Central memory CD8-positive, alpha-beta T cell (primary cell): ENCODE results near the gene TAF1B.

Source experiments
- ATAC-seq: fragments of 150-1000 bp; cut with Tn5 transposase; replicated peaks from 2 replicates; pipeline ENCODE4 v1.10.0; 2022; ENCODE audit warnings: mild to moderate bottlenecking, moderate FRiP score, moderate number of reproducible peaks; ENCODE audit not compliant: poor library complexity, severe bottlenecking; ENCODE audit errors: extremely low read depth
- DNase-seq, 2 donors: peaks; one replicate each; pipeline ENCODE4 v3.0.0; 2021; ENCODE audit warnings: low spot score in 2 of 2
- H3K27ac Mint-ChIP-seq: one replicate; pipeline ENCODE4 v1.8.0; 2022; ENCODE audit warnings: low read depth, mild to moderate bottlenecking, moderate library complexity, mixed read lengths
- H3K27me3 Mint-ChIP-seq: one replicate; pipeline ENCODE4 v1.8.0; 2022; ENCODE audit warnings: mixed read lengths
- H3K36me3 Mint-ChIP-seq: one replicate; pipeline ENCODE4 v1.8.0; 2022; ENCODE audit warnings: mild to moderate bottlenecking, moderate library complexity, mixed read lengths; ENCODE audit not compliant: insufficient read depth
- H3K4me1 Mint-ChIP-seq: one replicate; pipeline ENCODE4 v1.8.0; 2022; ENCODE audit warnings: mixed read lengths
- H3K4me3 Mint-ChIP-seq: one replicate; pipeline ENCODE4 v1.8.0; 2022; ENCODE audit warnings: mild to moderate bottlenecking, moderate library complexity, mixed read lengths
- H3K9me3 Mint-ChIP-seq: one replicate; pipeline ENCODE4 v1.8.0; 2022; ENCODE audit warnings: mixed read lengths

Gene TAF1B

DNA sequence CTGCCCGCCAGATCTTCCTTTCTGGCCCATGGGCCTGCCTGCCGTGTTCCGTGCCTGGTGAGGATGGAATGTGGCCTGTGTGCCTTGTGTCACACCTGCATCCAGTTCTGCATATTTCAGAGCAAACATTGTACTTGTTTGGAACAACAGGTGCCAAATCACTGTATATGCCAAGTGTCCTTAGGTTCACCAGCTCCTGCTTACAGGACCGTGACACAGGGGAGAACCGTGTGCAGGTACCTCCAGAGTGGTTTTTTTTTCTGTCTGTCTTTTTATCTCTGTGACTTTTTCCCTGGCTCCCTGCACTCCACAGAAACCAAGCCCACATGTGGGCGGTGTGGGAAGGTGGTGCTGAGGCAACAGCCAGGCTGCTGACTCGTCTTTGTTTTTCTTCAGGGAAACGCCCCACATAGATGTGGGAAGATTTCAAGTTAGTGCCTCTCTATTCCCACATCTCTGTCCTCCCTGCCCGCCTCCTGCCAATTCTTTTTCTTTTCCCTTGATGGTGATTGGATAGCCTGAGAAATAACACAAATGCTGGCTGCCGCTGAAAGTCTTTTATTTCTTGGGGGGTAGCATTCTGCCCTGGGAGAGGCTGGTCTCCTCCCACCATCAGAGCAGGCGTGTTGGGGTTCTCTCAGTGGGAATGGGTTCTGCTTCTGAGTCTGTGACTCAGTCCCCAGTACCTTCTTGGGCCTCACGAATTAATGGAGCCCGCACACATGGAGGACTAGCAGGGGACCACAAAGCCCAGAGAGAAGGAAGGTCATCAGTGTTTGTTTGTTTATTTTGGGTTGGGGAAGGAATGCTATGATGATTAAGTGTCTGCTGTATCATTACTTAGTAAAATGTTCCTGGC lies 129.6 kb downstream of the TAF1B start:
- ATAC-seq: no peak
- peaks cover 21% of the 10 kb centered on the region for H3K27me3 Mint-ChIP-seq
- no peak overlapping the region for H3K4me3 Mint-ChIP-seq
- no peaks in the 10 kb centered on the region for H3K36me3 Mint-ChIP-seq
- no peak for DNase-seq
- no peaks in the 10 kb centered on the region for H3K9me3 Mint-ChIP-seq
- H3K4me1 Mint-ChIP-seq: no peaks in the 10 kb centered on the region
- H3K27ac Mint-ChIP-seq: no peak overlapping the region

DNA sequence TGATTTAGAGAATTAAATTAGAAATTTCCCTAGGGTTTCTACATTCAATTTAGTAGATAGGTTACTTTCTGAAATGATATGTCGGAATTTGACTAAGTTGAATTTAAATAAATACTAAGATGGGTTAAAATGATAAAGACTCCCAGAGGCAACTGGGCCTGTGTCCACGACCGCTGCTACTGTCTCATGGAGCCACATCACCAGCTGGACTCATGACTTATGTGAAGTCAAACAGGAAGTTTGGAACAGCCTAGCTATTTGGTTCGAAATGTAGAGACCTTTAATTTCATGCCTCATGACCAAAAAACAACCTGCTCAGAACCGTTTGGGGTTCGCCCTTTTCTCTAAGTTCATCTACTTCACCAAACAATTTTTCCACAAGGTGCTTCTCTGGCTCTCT lies 130.4 kb downstream of the TAF1B start:
- Mint-ChIP-seq H3K4me1 (no peaks in the 10 kb centered on the region), H3K36me3 (no peaks in the 10 kb centered on the region), H3K9me3 (no peaks in the 10 kb centered on the region), H3K27ac (no peak overlapping the region), H3K27me3 (peaks cover 29% of the 10 kb centered on the region), H3K4me3 (no peak overlapping the region)
- DNase-seq (no peak), ATAC-seq (no peak)

DNA sequence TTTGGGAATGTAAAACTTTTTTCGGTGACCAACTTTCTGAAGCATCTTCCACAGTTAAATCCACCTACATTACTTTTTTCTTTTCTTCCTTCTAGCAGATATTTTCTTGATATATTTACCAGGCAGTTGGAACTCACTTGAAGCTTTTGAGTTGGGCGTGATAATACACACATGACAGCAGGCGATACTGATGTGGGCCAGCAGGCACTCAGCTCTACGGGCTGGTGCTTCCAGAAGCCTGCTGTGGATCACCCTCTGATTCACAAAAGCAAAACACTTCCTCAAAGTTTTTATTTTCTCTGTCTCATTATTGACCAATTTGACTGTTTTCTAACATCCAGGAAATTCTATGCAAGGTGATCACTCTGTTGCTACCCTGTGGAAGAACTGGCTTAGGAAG lies 131.1 kb downstream of the TAF1B start:
- Mint-ChIP-seq H3K27ac (no peak overlapping the region), H3K9me3 (no peaks in the 10 kb centered on the region), H3K36me3 (no peaks in the 10 kb centered on the region), H3K27me3 (peaks cover 29% of the 10 kb centered on the region), H3K4me3 (no peak overlapping the region), H3K4me1 (no peaks in the 10 kb centered on the region)
- DNase-seq: no peak
- no peak for ATAC-seq

DNA sequence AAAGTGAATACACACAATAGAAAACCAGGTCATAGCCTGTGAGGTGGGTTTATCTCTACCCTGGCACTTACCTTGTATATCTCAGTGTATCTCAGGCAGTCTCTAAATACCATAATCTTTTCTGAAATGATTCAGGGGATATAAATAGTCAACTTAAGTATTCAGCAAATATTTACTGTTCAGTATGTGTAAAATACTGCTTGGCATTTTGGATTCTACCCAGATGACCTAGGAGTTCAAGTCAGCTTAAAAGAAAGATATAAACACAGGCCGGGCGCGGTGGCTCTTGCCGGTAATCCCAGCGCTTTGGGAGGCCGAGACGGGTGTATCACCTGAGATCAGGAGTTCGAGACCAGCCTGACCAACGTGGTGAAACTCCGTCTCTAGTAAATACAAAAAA lies 132.1 kb downstream of the TAF1B start:
- Mint-ChIP-seq H3K27me3 (peaks cover 33% of the 10 kb centered on the region), H3K36me3 (no peaks in the 10 kb centered on the region), H3K27ac (no peak overlapping the region), H3K4me1 (peaks cover 6% of the 10 kb centered on the region), H3K9me3 (no peaks in the 10 kb centered on the region), H3K4me3 (no peak overlapping the region)
- DNase-seq: no peak
- no peak for ATAC-seq

DNA sequence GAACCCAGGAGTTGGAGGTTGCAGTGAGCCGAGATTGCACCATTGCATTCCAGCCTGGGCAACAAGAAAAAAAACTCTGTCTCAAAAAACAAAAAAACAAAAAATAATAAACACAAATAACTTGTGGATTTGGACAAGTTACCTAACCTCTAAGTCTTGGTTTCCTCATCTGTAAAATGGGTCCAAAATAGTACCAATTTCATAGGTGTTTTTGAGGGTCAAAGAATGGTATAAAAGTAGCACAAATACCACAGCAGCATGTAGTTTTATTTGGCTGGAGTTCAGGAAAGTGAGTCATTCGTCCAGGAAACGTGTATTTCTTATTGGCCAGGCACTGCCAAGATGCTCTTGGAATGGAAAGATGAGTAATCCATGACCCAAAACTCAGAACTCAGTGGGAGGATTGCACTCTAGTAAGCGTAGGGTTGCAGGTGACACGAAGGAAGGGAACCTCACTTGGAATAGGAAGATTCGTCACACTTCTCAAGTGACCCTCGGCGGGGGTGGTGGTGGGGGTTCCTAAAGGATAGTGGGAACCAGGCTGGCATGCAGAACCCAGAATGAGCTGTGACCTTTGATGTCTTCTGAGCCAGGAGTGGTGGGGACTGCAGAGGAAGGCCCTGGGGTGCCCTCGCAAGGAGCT lies 132.7 kb downstream of the TAF1B start:
- DNase-seq (no peak), ATAC-seq (no peak)
- H3K4me3 Mint-ChIP-seq: no peak overlapping the region
- H3K27me3 Mint-ChIP-seq: peaks cover 39% of the 10 kb centered on the region
- peaks cover 6% of the 10 kb centered on the region for H3K4me1 Mint-ChIP-seq
- no peaks in the 10 kb centered on the region for H3K9me3 Mint-ChIP-seq
- no peaks in the 10 kb centered on the region for H3K36me3 Mint-ChIP-seq
- H3K27ac Mint-ChIP-seq: no peak overlapping the region

DNA sequence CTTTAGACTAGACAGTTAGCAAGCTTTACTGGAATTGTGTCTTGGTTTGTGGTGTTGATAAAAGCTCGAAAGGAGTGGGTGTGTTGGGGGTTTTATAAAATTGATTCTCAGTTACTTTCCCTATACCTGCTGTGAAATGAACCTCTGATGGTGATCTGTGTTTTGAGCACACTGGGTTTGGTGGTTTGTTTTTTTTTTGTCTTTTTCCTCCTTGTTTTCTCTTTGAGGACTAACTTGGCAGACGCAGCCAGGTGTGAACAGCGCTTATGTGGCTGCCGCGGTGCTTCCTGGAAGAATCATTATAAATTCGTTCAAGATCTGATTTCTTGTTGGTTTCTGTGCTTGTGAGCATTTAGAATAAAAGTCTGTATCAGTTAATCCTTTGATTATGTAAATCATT lies 136.7 kb downstream of the TAF1B start:
- ATAC-seq (peak; percentile 6), DNase-seq (no peak)
- H3K27ac Mint-ChIP-seq: no peak overlapping the region
- H3K9me3 Mint-ChIP-seq: no peaks in the 10 kb centered on the region
- H3K4me3 Mint-ChIP-seq: no peak overlapping the region
- H3K27me3 Mint-ChIP-seq: peaks cover 43% of the 10 kb centered on the region
- no peaks in the 10 kb centered on the region for H3K36me3 Mint-ChIP-seq
- peaks cover 13% of the 10 kb centered on the region for H3K4me1 Mint-ChIP-seq

DNA sequence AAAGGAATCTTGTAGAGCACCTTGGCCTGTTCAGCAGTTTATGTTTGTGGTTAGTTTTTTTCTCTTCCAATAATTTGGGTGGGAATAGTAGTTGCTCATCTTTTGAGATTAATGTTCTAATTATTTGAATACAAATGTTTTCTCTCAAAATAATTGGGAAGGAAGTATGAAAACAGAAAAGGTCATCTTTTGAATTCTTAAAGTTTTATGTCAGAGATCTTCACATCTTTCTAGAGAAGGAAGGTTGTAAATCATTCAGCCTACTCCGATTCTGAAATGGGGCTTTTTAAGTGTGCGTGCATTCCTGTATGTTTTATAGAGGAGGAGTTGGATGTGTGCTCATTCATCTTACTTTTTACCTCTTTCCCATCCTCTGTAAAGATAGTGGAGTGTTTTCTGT lies 137.2 kb downstream of the TAF1B start:
- no peak overlapping the region for H3K27ac Mint-ChIP-seq
- H3K27me3 Mint-ChIP-seq: peaks cover 43% of the 10 kb centered on the region
- H3K9me3 Mint-ChIP-seq: no peaks in the 10 kb centered on the region
- DNase-seq: no peak
- peaks cover 13% of the 10 kb centered on the region for H3K4me1 Mint-ChIP-seq
- no peak for ATAC-seq
- no peak overlapping the region for H3K4me3 Mint-ChIP-seq
- no peaks in the 10 kb centered on the region for H3K36me3 Mint-ChIP-seq

DNA sequence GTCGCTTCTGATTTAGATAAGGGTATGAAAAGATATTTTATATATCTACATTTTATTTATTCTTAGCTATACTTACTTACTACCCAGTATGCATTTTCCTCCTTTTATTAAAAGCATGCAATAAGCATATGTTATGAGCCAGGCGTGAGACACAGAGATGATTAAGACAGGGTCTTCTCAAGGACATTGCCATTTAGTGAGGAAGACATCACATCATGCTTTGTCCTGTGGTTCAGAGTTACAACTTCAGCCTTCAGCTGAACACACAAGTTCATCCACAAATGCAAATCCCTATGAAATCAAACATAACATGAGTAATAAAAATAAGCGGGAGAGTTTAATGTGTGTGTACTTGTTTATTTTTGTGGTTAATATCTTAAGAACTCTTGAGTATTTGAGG lies 138.4 kb downstream of the TAF1B start:
- ATAC-seq (no peak), DNase-seq (no peak)
- no peak overlapping the region for H3K4me3 Mint-ChIP-seq
- peaks cover 34% of the 10 kb centered on the region for H3K27me3 Mint-ChIP-seq
- no peaks in the 10 kb centered on the region for H3K9me3 Mint-ChIP-seq
- no peak overlapping the region for H3K27ac Mint-ChIP-seq
- no peaks in the 10 kb centered on the region for H3K36me3 Mint-ChIP-seq
- H3K4me1 Mint-ChIP-seq: peaks cover 13% of the 10 kb centered on the region

DNA sequence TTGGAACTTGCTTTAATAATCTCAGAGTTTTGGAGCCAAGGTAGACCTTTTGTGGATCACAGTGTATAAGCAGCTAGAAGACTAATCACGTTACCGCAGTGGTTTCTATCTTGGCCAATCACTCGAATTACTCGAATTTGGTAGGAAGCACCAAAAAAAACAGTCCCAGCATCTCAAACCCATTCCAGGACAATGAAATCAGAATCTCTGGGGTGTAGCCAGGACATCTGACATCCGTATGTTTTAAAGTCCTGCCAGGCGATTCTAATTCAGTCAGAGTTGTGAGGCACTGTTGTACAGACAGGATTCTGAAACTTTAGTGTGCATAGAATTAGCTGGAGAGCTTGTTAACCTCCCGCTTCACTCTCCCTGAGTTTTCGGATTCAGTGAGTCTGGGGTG lies 139.0 kb downstream of the TAF1B start:
- Mint-ChIP-seq H3K9me3 (no peaks in the 10 kb centered on the region), H3K27me3 (peaks cover 28% of the 10 kb centered on the region), H3K27ac (no peak overlapping the region), H3K4me3 (no peak overlapping the region), H3K4me1 (peaks cover 13% of the 10 kb centered on the region), H3K36me3 (no peaks in the 10 kb centered on the region)
- no peak for ATAC-seq
- no peak for DNase-seq

DNA sequence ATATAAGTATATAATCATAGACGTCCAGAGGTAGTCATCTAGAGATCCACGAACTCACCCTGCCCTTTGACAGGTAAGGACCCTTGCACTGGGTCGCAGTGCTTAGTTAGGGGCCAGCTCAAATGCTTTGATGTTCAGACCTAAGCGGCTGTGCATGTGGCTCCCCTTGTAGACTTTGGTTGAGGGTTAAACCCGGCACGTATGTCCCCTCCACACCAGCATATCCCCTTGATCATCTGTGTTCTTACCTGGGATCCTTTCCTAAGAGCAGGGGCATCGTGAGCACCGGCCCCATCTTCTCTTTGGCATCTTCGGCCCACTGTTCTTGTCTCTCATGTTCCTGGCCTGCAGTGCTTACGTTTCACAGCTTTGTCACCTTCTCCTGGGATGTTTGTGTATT lies 139.6 kb downstream of the TAF1B start:
- H3K36me3 Mint-ChIP-seq: no peaks in the 10 kb centered on the region
- no peak overlapping the region for H3K27ac Mint-ChIP-seq
- H3K9me3 Mint-ChIP-seq: no peaks in the 10 kb centered on the region
- ATAC-seq (no peak), DNase-seq (no peak)
- H3K27me3 Mint-ChIP-seq: peaks cover 22% of the 10 kb centered on the region
- H3K4me1 Mint-ChIP-seq: peaks cover 13% of the 10 kb centered on the region
- no peak overlapping the region for H3K4me3 Mint-ChIP-seq

DNA sequence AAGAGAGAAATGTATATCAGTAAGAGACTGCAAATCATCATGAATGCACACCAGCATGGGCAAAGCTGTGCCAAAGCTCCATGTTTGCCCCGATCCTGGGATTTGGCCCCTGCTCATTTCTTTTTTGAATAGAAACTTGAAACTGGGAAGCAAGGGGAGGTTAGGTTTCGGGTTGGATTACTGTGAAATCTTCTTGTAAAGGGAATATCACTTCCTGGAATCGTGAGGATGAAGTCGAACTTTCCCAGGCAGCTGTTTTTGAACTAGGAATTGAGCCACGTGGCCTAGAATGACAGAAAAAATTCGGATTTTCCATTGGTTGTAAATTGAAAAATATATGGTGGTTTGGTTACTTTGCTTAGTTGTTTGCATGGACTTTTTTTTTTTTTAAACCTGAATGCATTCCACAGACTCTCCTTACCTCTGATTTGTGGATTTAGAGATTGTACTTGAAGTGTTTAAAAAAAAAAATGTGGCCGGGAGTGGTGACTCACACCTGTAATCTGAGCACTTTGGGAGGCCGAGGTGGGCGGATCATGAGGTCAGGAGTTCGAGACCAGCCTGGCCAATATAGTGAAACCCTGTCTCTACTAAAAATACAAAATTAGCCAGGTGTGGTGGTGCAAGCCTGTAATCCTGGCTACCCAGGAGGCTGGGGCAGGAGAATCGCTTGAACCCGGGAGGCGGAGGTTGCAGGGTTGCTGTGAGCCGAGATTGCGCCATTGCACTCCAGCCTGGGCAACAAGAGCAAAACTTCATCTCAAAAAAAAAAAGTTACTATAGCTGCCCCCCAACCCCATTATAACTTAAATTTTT lies 140.3 kb downstream of the TAF1B start:
- Mint-ChIP-seq H3K9me3 (no peaks in the 10 kb centered on the region), H3K27me3 (peaks cover 14% of the 10 kb centered on the region), H3K4me1 (peaks cover 13% of the 10 kb centered on the region), H3K4me3 (no peak overlapping the region), H3K27ac (no peak overlapping the region), H3K36me3 (no peaks in the 10 kb centered on the region)
- DNase-seq (no peak), ATAC-seq (no peak)
